OCI-LY3 (cell line): ENCODE data around the gene NID1.
"Not testable (repeated sequence)": the region's sequence is repeated elsewhere in the genome, so short reads cannot be mapped to it uniquely, and the experiment has no call there.

ENCODE experiments used
- H2AFZ ChIP-seq: fragments of 200-600, 300-600 bp; shearing (Covaris generic); 2 replicates; pipeline ENCODE4 v1.6.0; 2014; ENCODE audit warnings: antibody characterized with exemption, low read depth, low read length
- H3K27ac ChIP-seq: fragments of 200-600, 300-600 bp; sonication (generic); 2 replicates; pipeline ENCODE4 v1.5.1; 2014; ENCODE audit warnings: mild to moderate bottlenecking, low read length, moderate library complexity, mixed read lengths
- H3K27me3 ChIP-seq: fragments of 200-600, 300-600 bp; sonication (generic); 2 replicates; pipeline ENCODE4 v1.6.1; 2014; ENCODE audit warnings: low read depth, low read length, mixed read lengths
- H3K36me3 ChIP-seq: fragments of 200-600, 300-600 bp; sonication (generic); replicated peaks from 2 replicates; pipeline ENCODE3; 2014; ENCODE audit warnings: low read depth, low read length, mixed read lengths
- H3K4me1 ChIP-seq: fragments of 300-600, 200-600 bp; sonication (generic); 2 replicates; pipeline ENCODE4 v1.6.1; 2014; ENCODE audit warnings: low read length, mixed read lengths
- H3K4me2 ChIP-seq: fragments of 200-600, 300-600 bp; sonication (generic); 2 replicates; pipeline ENCODE4 v1.6.1; 2014; ENCODE audit warnings: low read length, mixed read lengths
- H3K4me3 ChIP-seq: fragments of 300-600, 200-600 bp; sonication (generic); 2 replicates; pipeline ENCODE4 v1.5.1; 2014; ENCODE audit warnings: antibody characterized with exemption, mild to moderate bottlenecking, low read length, moderate library complexity
- H3K79me2 ChIP-seq: fragments of 300-600, 200-600 bp; shearing (Covaris generic); 2 replicates; pipeline ENCODE4 v1.6.1; 2014; ENCODE audit warnings: mild to moderate bottlenecking, low read length, mixed read lengths
- H3K9ac ChIP-seq: fragments of 300-600, 200-600 bp; shearing (Covaris generic); 2 replicates; pipeline ENCODE4 v1.6.0; 2014; ENCODE audit warnings: mild to moderate bottlenecking, low read length, moderate library complexity
- H3K9me3 ChIP-seq: fragments of 200-600, 300-600 bp; shearing (Covaris generic); 2 replicates; pipeline ENCODE4 v1.6.1; 2014; ENCODE audit warnings: low read length, mixed read lengths; ENCODE audit not compliant: insufficient read depth
- H4K20me1 ChIP-seq: fragments of 200-600, 300-600 bp; sonication (generic); 2 replicates; pipeline ENCODE4 v1.6.1; 2016; ENCODE audit warnings: low read length, mixed read lengths; ENCODE audit not compliant: insufficient read depth
- CTCF ChIP-seq: fragments of 200-600, 300-600 bp; sonication (generic); IDR thresholded peaks from 2 replicates; pipeline ENCODE4 v1.5.1; 2014; ENCODE audit warnings: antibody characterized with exemption, low read length, low read depth
- EZH2phosphoT487 ChIP-seq: fragments of 200-600 bp; shearing (Covaris generic); IDR thresholded peaks from 2 replicates; pipeline ENCODE4 v1.6.1; 2018; ENCODE audit warnings: antibody characterized with exemption, mixed run types, low read depth

NID1 gene

GRCh38 chr1:236078993-236079392 is 14.1 kb upstream of the NID1 start:
- Histone ChIP-seq H3K36me3 (no peaks in the 10 kb centered on the region), H3K9ac (no peak overlapping the region), H3K4me1 (no peaks in the 10 kb centered on the region), H3K9me3 (no peaks in the 10 kb centered on the region), H3K4me2 (no peak overlapping the region), H3K79me2 (no peaks in the 10 kb centered on the region), H3K27ac (no peak overlapping the region), H3K4me3 (no peak overlapping the region), H2AFZ (no peak overlapping the region), H4K20me1 (no peaks in the 10 kb centered on the region), H3K27me3 (no peaks in the 10 kb centered on the region)
- TF ChIP-seq EZH2phosphoT487: no peak
- no peak for TF ChIP-seq CTCF

GRCh38 chr1:236078077-236078476 is 13.2 kb upstream of the NID1 start:
- not testable (repeated sequence) for H2AFZ ChIP-seq, H3K79me2 ChIP-seq, H3K27ac ChIP-seq, H3K4me3 ChIP-seq, H3K9me3 ChIP-seq, H3K27me3 ChIP-seq, H3K4me1 ChIP-seq, H3K36me3 ChIP-seq, H3K9ac ChIP-seq, H4K20me1 ChIP-seq, H3K4me2 ChIP-seq

- no peaks in the 10 kb centered on the region for H4K20me1 ChIP-seq
- TF ChIP-seq CTCF: no peak
- TF ChIP-seq EZH2phosphoT487: no peak
- H3K27ac ChIP-seq: no peak overlapping the region
Measured at GRCh38 chr1:236075848-236076247, 11.0 kb upstream of the NID1 start.

GRCh38 chr1:236073307-236073897 is 8.5 kb upstream of the NID1 start:
- H4K20me1 ChIP-seq: no peaks in the 10 kb centered on the region

More at GRCh38 chr1:236075848-236076247, 11.0 kb upstream of the NID1 start:
- H3K4me3 ChIP-seq: no peak overlapping the region
- no peaks in the 10 kb centered on the region for H3K9me3 ChIP-seq
- H3K9ac ChIP-seq: no peak overlapping the region
- no peaks in the 10 kb centered on the region for H3K27me3 ChIP-seq
- no peak overlapping the region for H3K4me2 ChIP-seq
- H2AFZ ChIP-seq: no peak overlapping the region
- H3K79me2 ChIP-seq: no peaks in the 10 kb centered on the region
- H3K4me1 ChIP-seq: no peaks in the 10 kb centered on the region
- no peaks in the 10 kb centered on the region for H3K36me3 ChIP-seq

More at GRCh38 chr1:236073307-236073897, 8.5 kb upstream of the NID1 start:
- H3K4me3 ChIP-seq: no peak overlapping the region
- no peak overlapping the region for H3K4me2 ChIP-seq
- no peaks in the 10 kb centered on the region for H3K9me3 ChIP-seq
- no peak overlapping the region for H3K9ac ChIP-seq
- no peak overlapping the region for H3K27ac ChIP-seq
- H2AFZ ChIP-seq: no peak overlapping the region
- TF ChIP-seq CTCF: no peak
- no peak for TF ChIP-seq EZH2phosphoT487
- no peaks in the 10 kb centered on the region for H3K27me3 ChIP-seq
- no peaks in the 10 kb centered on the region for H3K4me1 ChIP-seq
- H3K79me2 ChIP-seq: no peaks in the 10 kb centered on the region
- no peaks in the 10 kb centered on the region for H3K36me3 ChIP-seq
